Esophagus squamous epithelium (tissue), 4 donors: Measurements from ENCODE around the gene RNF186.

ENCODE experiments used
- CTCF ChIP-seq, 6 experiments: fragments of 450-650 bp in 4 of 6; fragments of 200-600 bp in 2 of 6; sonication (generic) in 2 of 6; IDR thresholded peaks; one replicate each; pipeline ENCODE4 v1.5.1; 2016 to 2019; ENCODE audit warnings: antibody characterized with exemption in 6 of 6, mild to moderate bottlenecking in 4 of 6, moderate library complexity in 4 of 6
- POLR2A ChIP-seq, 4 donors: fragments of 450-650 bp; IDR thresholded peaks; one replicate each; pipeline ENCODE4 v1.6.1; 2017; ENCODE audit warnings: antibody characterized with exemption in 4 of 4, mild to moderate bottlenecking in 4 of 4, moderate library complexity in 3 of 4

- no peak for TF ChIP-seq CTCF (IDR thresholded peaks at IDR 0.05)
- no peak for TF ChIP-seq POLR2A (IDR thresholded peaks at IDR 0.05)
Observed at GRCh38 chr1:19824036-19824435, 9.0 kb upstream of the RNF186 start.
